PFSK-1 (cell line): ENCODE data around the gene CC2D2A.

Experiments used
- POLR2AphosphoS5 ChIP-seq: IDR thresholded peaks from 2 replicates; pipeline ENCODE4 v1.6.1; 2012; ENCODE audit warnings: low read depth, mild to moderate bottlenecking, control low read depth, low read length, moderate library complexity
- SIN3A ChIP-seq: IDR thresholded peaks from 2 replicates; pipeline ENCODE4 v1.6.1; 2012; ENCODE audit warnings: mild to moderate bottlenecking, low read length, moderate library complexity, borderline replicate concordance; ENCODE audit not compliant: insufficient read depth
- TAF1 ChIP-seq: IDR thresholded peaks from 2 replicates; pipeline ENCODE4 v1.6.1; 2012; ENCODE audit warnings: low read length, control low read depth, borderline replicate concordance; ENCODE audit not compliant: insufficient read depth
- TF ChIP-seq, protein P1 (sequence below), 2 experiments: IDR thresholded peaks; 2 replicates each; pipeline versions ENCODE4 v1.6.1 to v1.8.0; 2011 to 2012; ENCODE audit warnings: low read depth in 2 of 2, low read length in 2 of 2, control low read depth in 1 of 2, inconsistent platforms in 1 of 2, mild to moderate bottlenecking in 1 of 2, moderate library complexity in 1 of 2; ENCODE audit not compliant: insufficient read depth in 1 of 2

DNA sequence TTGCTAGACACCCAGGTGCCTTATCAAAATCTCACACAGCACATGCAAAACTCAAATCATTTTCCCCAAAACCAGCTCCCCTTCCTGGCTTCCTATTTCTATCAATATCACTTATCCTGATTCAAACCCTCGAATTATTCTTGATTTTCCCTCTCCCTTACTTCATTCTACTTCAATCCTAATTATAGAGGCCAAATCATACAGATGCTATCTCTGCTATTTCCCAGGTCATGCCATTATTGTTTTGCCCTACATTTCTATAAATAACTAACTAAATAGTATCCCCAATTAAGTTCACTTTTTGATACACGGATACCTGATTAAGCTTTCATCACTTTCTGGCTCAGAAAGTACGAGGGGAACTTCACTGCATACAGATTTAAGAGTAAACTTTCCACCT is 123.1 kb downstream of the CC2D2A start:
- TF ChIP-seq POLR2AphosphoS5 = no peak
- no peak for TF ChIP-seq SIN3A
- TF ChIP-seq TAF1 = no peak
- TF ChIP-seq, protein P1, sequence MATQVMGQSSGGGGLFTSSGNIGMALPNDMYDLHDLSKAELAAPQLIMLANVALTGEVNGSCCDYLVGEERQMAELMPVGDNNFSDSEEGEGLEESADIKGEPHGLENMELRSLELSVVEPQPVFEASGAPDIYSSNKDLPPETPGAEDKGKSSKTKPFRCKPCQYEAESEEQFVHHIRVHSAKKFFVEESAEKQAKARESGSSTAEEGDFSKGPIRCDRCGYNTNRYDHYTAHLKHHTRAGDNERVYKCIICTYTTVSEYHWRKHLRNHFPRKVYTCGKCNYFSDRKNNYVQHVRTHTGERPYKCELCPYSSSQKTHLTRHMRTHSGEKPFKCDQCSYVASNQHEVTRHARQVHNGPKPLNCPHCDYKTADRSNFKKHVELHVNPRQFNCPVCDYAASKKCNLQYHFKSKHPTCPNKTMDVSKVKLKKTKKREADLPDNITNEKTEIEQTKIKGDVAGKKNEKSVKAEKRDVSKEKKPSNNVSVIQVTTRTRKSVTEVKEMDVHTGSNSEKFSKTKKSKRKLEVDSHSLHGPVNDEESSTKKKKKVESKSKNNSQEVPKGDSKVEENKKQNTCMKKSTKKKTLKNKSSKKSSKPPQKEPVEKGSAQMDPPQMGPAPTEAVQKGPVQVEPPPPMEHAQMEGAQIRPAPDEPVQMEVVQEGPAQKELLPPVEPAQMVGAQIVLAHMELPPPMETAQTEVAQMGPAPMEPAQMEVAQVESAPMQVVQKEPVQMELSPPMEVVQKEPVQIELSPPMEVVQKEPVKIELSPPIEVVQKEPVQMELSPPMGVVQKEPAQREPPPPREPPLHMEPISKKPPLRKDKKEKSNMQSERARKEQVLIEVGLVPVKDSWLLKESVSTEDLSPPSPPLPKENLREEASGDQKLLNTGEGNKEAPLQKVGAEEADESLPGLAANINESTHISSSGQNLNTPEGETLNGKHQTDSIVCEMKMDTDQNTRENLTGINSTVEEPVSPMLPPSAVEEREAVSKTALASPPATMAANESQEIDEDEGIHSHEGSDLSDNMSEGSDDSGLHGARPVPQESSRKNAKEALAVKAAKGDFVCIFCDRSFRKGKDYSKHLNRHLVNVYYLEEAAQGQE (IDR thresholded peaks at IDR 0.05; ENCODE audit: insufficient read depth in 1 of 2, low read depth in 2 of 2, low read length in 2 of 2) = no peak
